G401 (cell line): ENCODE measurements around the gene LGALS7B. TPM values are rescaled to one million over a fixed set of nuclear protein-coding genes. Genes with fewer than 3 reads are reported as not detected.

Source experiments
- DNase-seq: peaks from one replicate; pipeline ENCODE4 v3.0.0-alpha.2; 2015; ENCODE audit warnings: low spot score
- in situ Hi-C: cut with HindIII; loops from 2 replicates; pipeline ENCODE4 v1.10.0; 2016; ENCODE audit warnings: low sequenced_read_pairs, mixed read lengths
- total RNA-seq: library from RNA; depleted of rRNA; stranded (reverse); fragments of >200 nt; shearing (Covaris generic); gene quantifications from 2 replicates; pipeline ENCODE4 v1.2.3, GENCODE V29; 2014; rRNA removed

LGALS7B gene
- total RNA-seq, 1 experiment from 2014 or later, result not detected

- in situ Hi-C loops, result no loop called here
- no peak for DNase-seq
Measured at GRCh38 chr19:38838208-38838985, 49.4 kb downstream of the LGALS7B start.

GRCh38 chr19:38838986-38839761 lies 50.2 kb downstream of the LGALS7B start:
- in situ Hi-C loops, result no loop called here

GRCh38 chr19:38839816-38840582 lies 51.0 kb downstream of the LGALS7B start:
- no peak for DNase-seq
- in situ Hi-C loops, result no loop called here

More at GRCh38 chr19:38838986-38839761, 50.2 kb downstream of the LGALS7B start:
- no peak for DNase-seq

GRCh38 chr19:38840583-38840968 lies 51.6 kb downstream of the LGALS7B start:
- no peak for DNase-seq
- in situ Hi-C loops, result no loop called here

Other genes starting within 250 kb of the LGALS7B start
- gene MAP4K1, start 171.2 kb upstream of the LGALS7B start, total RNA-seq, result 0.62 TPM in 1 of 2 replicates, not detected in the other
- gene EIF3K, start 170.0 kb upstream of the LGALS7B start, total RNA-seq, result 451 and 515 TPM in 2 replicates
- 173 and 182 TPM in 2 replicates for gene ACTN4, start 141.6 kb upstream of the LGALS7B start, total RNA-seq
- gene CAPN12, start 44.7 kb upstream of the LGALS7B start, total RNA-seq, result 5.3 and 5.8 TPM in 2 replicates
- not detected in 2 replicates for gene LGALS7, start 15.7 kb upstream of the LGALS7B start, total RNA-seq
- gene LGALS4, start 23.7 kb downstream of the LGALS7B start, total RNA-seq, result not detected in 2 replicates
- gene ECH1, start 42.6 kb downstream of the LGALS7B start, total RNA-seq, result 210 and 267 TPM in 2 replicates
- gene HNRNPL, start 60.8 kb downstream of the LGALS7B start, total RNA-seq, result 600 and 749 TPM in 2 replicates
- gene RINL, start 89.1 kb downstream of the LGALS7B start, total RNA-seq, result 5.6 and 7.3 TPM in 2 replicates
- gene SIRT2, start 110.4 kb downstream of the LGALS7B start, total RNA-seq, result 114 and 122 TPM in 2 replicates
- gene NFKBIB, start 110.8 kb downstream of the LGALS7B start, total RNA-seq, result 48.1 and 63.2 TPM in 2 replicates
- not detected in 2 replicates for gene CCER2, start 123.0 kb downstream of the LGALS7B start, total RNA-seq
- 34.2 and 43.0 TPM in 2 replicates for gene SARS2, start 141.6 kb downstream of the LGALS7B start, total RNA-seq
- gene MRPS12, start 141.7 kb downstream of the LGALS7B start, total RNA-seq, result 105 and 161 TPM in 2 replicates
- gene FBXO17, start 186.5 kb downstream of the LGALS7B start, total RNA-seq, result 47.4 and 91.4 TPM in 2 replicates
- 44.0 and 52.2 TPM in 2 replicates for gene FBXO27, start 243.3 kb downstream of the LGALS7B start, total RNA-seq